Trophoblast cell (in vitro differentiated cells and primary cell): Measurements from ENCODE around the gene PDE8A.

Experiments used
- DNase-seq, 2 donors: peaks; one replicate each; pipeline ENCODE4 v3.0.0-alpha.2; 2016
- H2AFZ ChIP-seq: 2 replicates; pipeline ENCODE4 v1.6.1; 2013; ENCODE audit warnings: low read length, moderate library complexity, mild to moderate bottlenecking; ENCODE audit not compliant: insufficient read depth, poor library complexity
- H2AK5ac ChIP-seq: 2 replicates; pipeline ENCODE4 v1.6.1; 2013; ENCODE audit warnings: mild to moderate bottlenecking, low read length
- H2BK120ac ChIP-seq: 2 replicates; pipeline ENCODE4 v1.6.1; 2013; ENCODE audit warnings: low read length, mild to moderate bottlenecking, moderate library complexity; ENCODE audit not compliant: insufficient read depth, poor library complexity
- H2BK12ac ChIP-seq: 2 replicates; pipeline ENCODE4 v1.6.1; 2013; ENCODE audit warnings: mild to moderate bottlenecking, low read length, moderate library complexity
- H2BK5ac ChIP-seq: 2 replicates; pipeline ENCODE4 v1.6.1; 2013; ENCODE audit warnings: low read length, low read depth, moderate library complexity, mild to moderate bottlenecking; ENCODE audit not compliant: poor library complexity
- H3K14ac ChIP-seq: 2 replicates; pipeline ENCODE4 v1.6.1; 2013; ENCODE audit warnings: mild to moderate bottlenecking, low read length
- H3K18ac ChIP-seq: 2 replicates; pipeline ENCODE4 v1.6.1; 2013; ENCODE audit warnings: mild to moderate bottlenecking, low read length
- H3K23ac ChIP-seq: 2 replicates; pipeline ENCODE4 v1.6.1; 2013; ENCODE audit warnings: low read length
- H3K27ac ChIP-seq: 2 replicates; pipeline ENCODE4 v1.5.1; 2013; ENCODE audit warnings: low read depth, mild to moderate bottlenecking, inconsistent platforms, low read length, moderate library complexity
- H3K27me3 ChIP-seq: 2 replicates; pipeline ENCODE4 v1.6.1; 2013; ENCODE audit warnings: inconsistent platforms, mild to moderate bottlenecking, low read length, moderate library complexity; ENCODE audit not compliant: insufficient read depth
- H3K36me3 ChIP-seq, 2 experiments: 1 replicate in 1 of 2; 2 replicates in 1 of 2; pipeline ENCODE4 v1.6.1; 2013; ENCODE audit warnings: low read length in 2 of 2, mild to moderate bottlenecking in 2 of 2, moderate library complexity in 1 of 2; ENCODE audit not compliant: insufficient read depth in 2 of 2, control insufficient read depth in 1 of 2
- H3K4ac ChIP-seq: 2 replicates; pipeline ENCODE4 v1.6.1; 2013; ENCODE audit warnings: low read depth, mild to moderate bottlenecking, low read length, moderate library complexity
- H3K4me1 ChIP-seq, 2 experiments: 1 replicate in 1 of 2; 2 replicates in 1 of 2; pipeline ENCODE4 v1.6.1; 2013; ENCODE audit warnings: low read length in 2 of 2, mild to moderate bottlenecking in 2 of 2, moderate library complexity in 1 of 2; ENCODE audit not compliant: insufficient read depth in 2 of 2, control insufficient read depth in 1 of 2
- H3K4me2 ChIP-seq: 2 replicates; pipeline ENCODE4 v1.6.1; 2013; ENCODE audit warnings: inconsistent platforms, mild to moderate bottlenecking, low read length, moderate library complexity
- H3K4me3 ChIP-seq: 2 replicates; pipeline ENCODE4 v1.5.1; 2013; ENCODE audit warnings: mild to moderate bottlenecking, low read depth, low read length, inconsistent platforms
- H3K79me1 ChIP-seq: one replicate; pipeline ENCODE4 v1.6.1; 2013; ENCODE audit warnings: low read length
- H3K79me2 ChIP-seq: 2 replicates; pipeline ENCODE4 v1.6.1; 2013; ENCODE audit warnings: low read length, mild to moderate bottlenecking; ENCODE audit not compliant: control insufficient read depth, insufficient read depth, poor library complexity
- H3K9ac ChIP-seq: 2 replicates; pipeline ENCODE4 v1.6.1; 2013; ENCODE audit warnings: mild to moderate bottlenecking, low read length
- H3K9me3 ChIP-seq: 2 replicates; pipeline ENCODE4 v1.6.1; 2013; ENCODE audit warnings: low read depth, mild to moderate bottlenecking, control low read depth, inconsistent platforms, low read length; ENCODE audit not compliant: insufficient read depth
- H4K12ac ChIP-seq: 2 replicates; pipeline ENCODE4 v1.6.1; 2013; ENCODE audit warnings: low read depth, mild to moderate bottlenecking, low read length, moderate library complexity
- H4K8ac ChIP-seq: 2 replicates; pipeline ENCODE4 v1.6.1; 2013; ENCODE audit warnings: low read depth, mild to moderate bottlenecking, low read length, moderate library complexity
- H4K91ac ChIP-seq: one replicate; pipeline ENCODE4 v1.6.1; 2013; ENCODE audit warnings: low read depth, mild to moderate bottlenecking, low read length, moderate library complexity
- WGBS: extraction: QIAGEN DNeasy Blood & Tissue Kit; methylation state at CpG from one replicate; pipeline ENCODE4 v1.1.7; 2013; ENCODE audit warnings: missing lambda C conversion rate; ENCODE audit not compliant: insufficient read length, insufficient coverage; ENCODE audit errors: extremely low coverage; 5-methylcytosine and 5-hydroxymethylcytosine counted together

Gene PDE8A

GRCh38 chr15:85008474-85009260, 27.0 kb downstream of the PDE8A start:
- H3K4me1 ChIP-seq: peaks cover 4% of the 10 kb centered on the region in 2 experiments
- no peaks in the 10 kb centered on the region for H3K36me3 ChIP-seq
- no peak overlapping the region for H2AFZ ChIP-seq
- no peak for DNase-seq
- no peak overlapping the region for H2BK5ac ChIP-seq
- no peak overlapping the region for H3K9ac ChIP-seq
- no peak overlapping the region for H3K4me3 ChIP-seq
- no peak overlapping the region for H2BK120ac ChIP-seq
- H3K18ac ChIP-seq: peak overlapping the region; percentile 86
- no peak overlapping the region for H2BK12ac ChIP-seq
- no peaks in the 10 kb centered on the region for H3K27me3 ChIP-seq
- no peaks in the 10 kb centered on the region for H3K79me1 ChIP-seq
- H3K14ac ChIP-seq: no peak overlapping the region
- no peak overlapping the region for H4K8ac ChIP-seq
- no peak overlapping the region for H4K91ac ChIP-seq
- no peak overlapping the region for H3K23ac ChIP-seq
- H3K4me2 ChIP-seq: no peak overlapping the region
- no peak overlapping the region for H2AK5ac ChIP-seq
- WGBS: no CpG with 5 or more reads among the region's 5 CpGs
- H3K4ac ChIP-seq: no peak overlapping the region
- no peak overlapping the region for H3K27ac ChIP-seq
- H3K79me2 ChIP-seq: no peaks in the 10 kb centered on the region
- H4K12ac ChIP-seq: no peak overlapping the region
- H3K9me3 ChIP-seq: no peaks in the 10 kb centered on the region

- DNase-seq: no peak
- Histone ChIP-seq H2BK5ac (no peak overlapping the region), H3K9me3 (no peaks in the 10 kb centered on the region), H3K4me1 (peaks cover 4% of the 10 kb centered on the region in 2 experiments), H3K18ac (no peak overlapping the region), H2BK120ac (no peak overlapping the region), H3K23ac (no peak overlapping the region), H2AFZ (no peak overlapping the region), H3K4me3 (no peak overlapping the region), H3K4me2 (no peak overlapping the region), H3K79me2 (no peaks in the 10 kb centered on the region), H2BK12ac (no peak overlapping the region), H3K14ac (no peak overlapping the region), H3K4ac (no peak overlapping the region), H3K27ac (no peak overlapping the region), H4K12ac (no peak overlapping the region), H2AK5ac (no peak overlapping the region), H3K9ac (no peak overlapping the region), H3K79me1 (no peaks in the 10 kb centered on the region), H4K91ac (no peak overlapping the region), H3K36me3 (no peaks in the 10 kb centered on the region), H3K27me3 (no peaks in the 10 kb centered on the region), H4K8ac (no peak overlapping the region)
- no CpG with 5 or more reads among the region's 2 CpGs for WGBS
Observed at GRCh38 chr15:85009435-85009834, 27.8 kb downstream of the PDE8A start.

- Histone ChIP-seq H2AK5ac (no peak overlapping the region), H3K14ac (no peak overlapping the region), H3K9me3 (no peaks in the 10 kb centered on the region), H3K27me3 (no peaks in the 10 kb centered on the region), H4K91ac (no peak overlapping the region), H2BK12ac (no peak overlapping the region), H2AFZ (no peak overlapping the region), H3K4me3 (no peak overlapping the region), H2BK5ac (no peak overlapping the region), H3K18ac (no peak overlapping the region), H3K9ac (no peak overlapping the region), H3K27ac (no peak overlapping the region), H4K12ac (no peak overlapping the region), H3K4ac (no peak overlapping the region), H3K23ac (no peak overlapping the region), H3K4me2 (no peak overlapping the region), H2BK120ac (no peak overlapping the region), H3K36me3 (no peaks in the 10 kb centered on the region), H4K8ac (no peak overlapping the region), H3K4me1 (peaks cover 4% of the 10 kb centered on the region in 2 experiments), H3K79me2 (no peaks in the 10 kb centered on the region), H3K79me1 (no peaks in the 10 kb centered on the region)
- no peak for DNase-seq
Observed at GRCh38 chr15:85010071-85010385, 28.4 kb downstream of the PDE8A start.

- Histone ChIP-seq H3K4me1 (peaks cover 4% of the 10 kb centered on the region in 2 experiments), H3K9me3 (no peaks in the 10 kb centered on the region), H4K91ac (no peak overlapping the region), H3K4ac (no peak overlapping the region), H3K9ac (no peak overlapping the region), H3K27ac (no peak overlapping the region), H3K18ac (no peak overlapping the region), H2BK12ac (no peak overlapping the region), H3K23ac (no peak overlapping the region), H3K79me1 (no peaks in the 10 kb centered on the region), H4K8ac (no peak overlapping the region), H3K4me3 (no peak overlapping the region), H2BK120ac (no peak overlapping the region), H3K79me2 (no peaks in the 10 kb centered on the region), H2AFZ (no peak overlapping the region), H3K36me3 (no peaks in the 10 kb centered on the region), H2BK5ac (no peak overlapping the region), H3K14ac (no peak overlapping the region), H4K12ac (no peak overlapping the region), H2AK5ac (no peak overlapping the region), H3K4me2 (no peak overlapping the region), H3K27me3 (no peaks in the 10 kb centered on the region)
- WGBS: no CpG with 5 or more reads among the region's 3 CpGs
- DNase-seq: no peak
Observed at GRCh38 chr15:85010386-85011159, 28.9 kb downstream of the PDE8A start.
